ENCODE measurements around the gene CDK11A. TPM values are rescaled to one million over a fixed set of nuclear protein-coding genes. Genes with fewer than 3 reads are reported as not detected.

Gene CDK11A
- total and polyA plus RNA-seq, 2 experiments from 2014 or later, result 19.5 to 30.9 TPM

DNA sequence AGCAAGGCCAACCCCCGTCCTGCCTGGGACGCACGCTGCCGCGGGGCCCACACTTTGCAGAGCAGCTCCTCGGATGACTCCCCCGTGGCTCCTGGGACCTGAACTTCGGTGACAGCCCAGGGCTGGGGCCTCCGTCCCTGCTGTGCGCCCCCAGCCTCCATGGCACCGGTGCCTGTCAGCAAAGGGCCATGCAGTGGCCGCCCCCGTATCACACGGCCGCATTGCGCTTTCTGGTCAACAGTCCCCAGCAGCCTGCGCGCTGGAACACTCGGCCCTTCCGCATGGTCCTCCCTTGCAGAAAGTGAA lies 36.1 kb upstream of the CDK11A start:
- Histone ChIP-seq H3K4me2 (no peak overlapping the region), H2AFZ (no peak overlapping the region), H3K4me1 (ENCODE audit: insufficient read depth) (no peaks in the 10 kb centered on the region), H4K20me1 (ENCODE audit: insufficient read depth, poor library complexity, severe bottlenecking) (no peaks in the 10 kb centered on the region), H3K79me2 (peaks cover 36% of the 10 kb centered on the region), H3K27me3 (no peaks in the 10 kb centered on the region), H3K27ac (no peak overlapping the region), H3K4me3 (no peak overlapping the region), H3K36me3 (replicated peaks; ENCODE audit: insufficient read depth, low read depth) (no peaks in the 10 kb centered on the region), H3K9me3 (ENCODE audit: low read depth) (no peaks in the 10 kb centered on the region), H3K9me2 (replicated peaks; ENCODE audit: insufficient read depth) (no peaks in the 10 kb centered on the region)
- TF ChIP-seq EZH2phosphoT487 (IDR thresholded peaks at IDR 0.05; ENCODE audit: low read depth, severe bottlenecking, unreplicated experiment) (no peak), EZH2 (IDR thresholded peaks at IDR 0.05; ENCODE audit: borderline replicate concordance) (no peak)
- TF ChIP-seq, protein P1, sequence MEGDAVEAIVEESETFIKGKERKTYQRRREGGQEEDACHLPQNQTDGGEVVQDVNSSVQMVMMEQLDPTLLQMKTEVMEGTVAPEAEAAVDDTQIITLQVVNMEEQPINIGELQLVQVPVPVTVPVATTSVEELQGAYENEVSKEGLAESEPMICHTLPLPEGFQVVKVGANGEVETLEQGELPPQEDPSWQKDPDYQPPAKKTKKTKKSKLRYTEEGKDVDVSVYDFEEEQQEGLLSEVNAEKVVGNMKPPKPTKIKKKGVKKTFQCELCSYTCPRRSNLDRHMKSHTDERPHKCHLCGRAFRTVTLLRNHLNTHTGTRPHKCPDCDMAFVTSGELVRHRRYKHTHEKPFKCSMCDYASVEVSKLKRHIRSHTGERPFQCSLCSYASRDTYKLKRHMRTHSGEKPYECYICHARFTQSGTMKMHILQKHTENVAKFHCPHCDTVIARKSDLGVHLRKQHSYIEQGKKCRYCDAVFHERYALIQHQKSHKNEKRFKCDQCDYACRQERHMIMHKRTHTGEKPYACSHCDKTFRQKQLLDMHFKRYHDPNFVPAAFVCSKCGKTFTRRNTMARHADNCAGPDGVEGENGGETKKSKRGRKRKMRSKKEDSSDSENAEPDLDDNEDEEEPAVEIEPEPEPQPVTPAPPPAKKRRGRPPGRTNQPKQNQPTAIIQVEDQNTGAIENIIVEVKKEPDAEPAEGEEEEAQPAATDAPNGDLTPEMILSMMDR (IDR thresholded peaks at IDR 0.05; ENCODE audit: poor library complexity), result no peak
- WGBS (ENCODE audit: low lambda C conversion rate, missing lambda C conversion rate), result 97% methylated on average over 20 of the region's 20 CpGs
- no peak for DNase-seq (ENCODE audit: low spot score)

DNA sequence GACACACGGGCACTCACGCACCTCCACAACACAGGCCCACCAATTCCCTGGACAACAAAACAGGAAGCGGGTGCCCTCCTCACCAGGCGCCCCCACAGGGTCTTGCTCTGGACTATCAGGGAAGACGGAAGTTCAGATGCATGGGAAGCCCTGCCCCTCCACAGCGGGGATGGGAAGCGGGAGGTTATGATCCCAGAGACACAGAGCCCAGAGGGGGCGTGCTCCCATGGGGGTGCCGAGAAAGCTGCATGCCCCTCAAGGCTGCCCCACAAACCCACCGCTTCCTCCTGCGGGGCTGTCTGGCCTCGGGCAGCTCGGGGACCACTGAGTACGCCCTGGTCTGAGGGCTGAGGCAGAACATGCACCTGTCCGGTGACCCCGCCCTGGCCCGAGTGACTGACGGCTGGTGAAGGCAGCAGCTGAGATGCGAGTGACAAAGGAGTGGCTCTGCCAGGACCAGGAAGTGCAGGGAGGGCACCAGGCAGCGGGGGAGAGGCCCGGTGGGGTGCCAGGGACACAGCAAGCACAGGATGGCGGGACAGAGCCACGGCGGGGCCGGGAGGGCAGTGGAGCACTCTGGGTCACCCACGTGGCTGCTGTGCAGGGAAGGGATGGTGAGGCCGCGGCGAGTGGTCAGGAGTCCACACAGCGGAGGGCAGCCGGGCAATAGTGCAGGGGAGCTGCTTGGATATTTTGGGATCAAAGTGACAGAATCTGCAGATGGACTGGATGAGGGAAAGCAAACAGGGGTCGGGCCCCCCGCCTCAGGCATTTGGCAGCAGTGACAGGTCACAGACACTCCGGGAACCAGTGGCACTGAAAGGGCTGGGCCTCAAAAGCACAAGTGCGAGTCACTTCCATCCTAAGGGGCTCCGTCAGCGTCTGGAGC lies 35.5 kb upstream of the CDK11A start:
- 96% methylated on average over 36 of the region's 37 CpGs for WGBS (ENCODE audit: low lambda C conversion rate, missing lambda C conversion rate)
- H3K27ac ChIP-seq, result no peak overlapping the region

DNA sequence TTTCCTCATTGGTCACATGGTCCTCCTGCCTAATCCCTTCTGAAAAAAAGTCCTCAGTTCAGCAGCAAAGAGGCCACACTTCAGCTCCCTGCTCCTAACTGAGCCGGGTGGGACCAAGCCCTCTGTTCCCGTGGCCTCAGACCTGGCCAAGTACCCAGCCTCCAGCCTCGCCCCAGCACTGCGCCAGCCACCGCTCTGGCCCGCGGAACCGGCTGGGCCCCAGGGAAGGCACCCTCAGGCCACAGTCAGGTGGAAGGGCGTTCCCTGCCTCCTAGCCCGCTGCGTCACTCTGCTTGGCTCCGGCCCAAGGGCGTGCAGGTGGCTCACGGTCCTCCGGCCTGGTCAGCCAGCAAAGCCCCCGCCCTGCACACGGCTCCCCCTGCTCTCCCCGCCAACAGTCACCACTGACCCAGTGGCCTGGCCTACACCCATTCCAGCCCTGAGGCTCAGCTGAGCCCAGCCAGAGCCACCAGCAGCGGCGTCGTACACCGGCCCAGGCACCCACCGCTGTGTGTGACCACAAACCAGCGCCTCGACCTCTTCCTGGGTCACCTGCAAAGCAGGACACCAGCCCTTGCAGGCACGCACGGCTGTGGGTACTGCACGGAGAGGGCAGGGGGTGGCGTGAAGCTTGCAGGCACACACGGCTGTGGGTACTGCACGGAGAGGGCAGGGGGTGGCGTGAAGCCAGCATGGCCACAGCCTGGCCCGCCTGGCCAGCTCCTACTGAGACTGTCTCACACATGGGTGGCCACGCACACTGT lies 34.7 kb upstream of the CDK11A start:
- Histone ChIP-seq H3K9me3 (ENCODE audit: low read depth) (no peaks in the 10 kb centered on the region), H4K20me1 (ENCODE audit: insufficient read depth, poor library complexity, severe bottlenecking) (no peaks in the 10 kb centered on the region), H3K9me2 (replicated peaks; ENCODE audit: insufficient read depth) (no peaks in the 10 kb centered on the region), H3K27ac (peak overlapping the region; percentile 40), H3K36me3 (replicated peaks; ENCODE audit: insufficient read depth, low read depth) (no peaks in the 10 kb centered on the region), H3K79me2 (peaks cover 21% of the 10 kb centered on the region), H3K4me1 (ENCODE audit: insufficient read depth) (no peaks in the 10 kb centered on the region), H3K4me3 (no peak overlapping the region), H3K27me3 (no peaks in the 10 kb centered on the region), H3K4me2 (no peak overlapping the region), H2AFZ (no peak overlapping the region)
- WGBS (ENCODE audit: low lambda C conversion rate, missing lambda C conversion rate), result 94% methylated on average over 30 of the region's 34 CpGs
- DNase-seq (ENCODE audit: low spot score), result peak; percentile 49
- TF ChIP-seq EZH2phosphoT487 (IDR thresholded peaks at IDR 0.05; ENCODE audit: low read depth, severe bottlenecking, unreplicated experiment), result no peak
- TF ChIP-seq EZH2 (IDR thresholded peaks at IDR 0.05; ENCODE audit: borderline replicate concordance), result no peak
- TF ChIP-seq, protein P1 (IDR thresholded peaks at IDR 0.05; ENCODE audit: poor library complexity), result no peak

More for the DNA sequence above, 35.5 kb upstream of the CDK11A start:
- Histone ChIP-seq H3K4me2 (no peak overlapping the region), H3K4me1 (ENCODE audit: insufficient read depth) (no peaks in the 10 kb centered on the region), H3K79me2 (peaks cover 30% of the 10 kb centered on the region), H3K27me3 (no peaks in the 10 kb centered on the region), H3K9me2 (replicated peaks; ENCODE audit: insufficient read depth) (no peaks in the 10 kb centered on the region), H3K4me3 (no peak overlapping the region), H4K20me1 (ENCODE audit: insufficient read depth, poor library complexity, severe bottlenecking) (no peaks in the 10 kb centered on the region), H2AFZ (no peak overlapping the region), H3K9me3 (ENCODE audit: low read depth) (no peaks in the 10 kb centered on the region), H3K36me3 (replicated peaks; ENCODE audit: insufficient read depth, low read depth) (no peaks in the 10 kb centered on the region)
- DNase-seq (ENCODE audit: low spot score), result no peak
- TF ChIP-seq EZH2phosphoT487 (IDR thresholded peaks at IDR 0.05; ENCODE audit: low read depth, severe bottlenecking, unreplicated experiment) (no peak), EZH2 (IDR thresholded peaks at IDR 0.05; ENCODE audit: borderline replicate concordance) (no peak)
- TF ChIP-seq, protein P1 (IDR thresholded peaks at IDR 0.05; ENCODE audit: poor library complexity), result no peak
